ENCODE measurements around the gene SCO1. TPM values are rescaled to one million over a fixed set of nuclear protein-coding genes. Genes with fewer than 3 reads are reported as not detected.
"Not testable (repeated sequence)": the region's sequence is repeated elsewhere in the genome, so short reads cannot be mapped to it uniquely, and the experiment has no call there.

The SCO1 gene
- total and polyA plus RNA-seq, 2 donors (not counting 1 experiment from before 2014, with no cell fraction given): 16.7 to 56.6 TPM

GRCh38 chr17:10733666-10734065, 36.3 kb upstream of the SCO1 start:
- Histone ChIP-seq H3K4me3 (replicated peaks in 1 of 4; ENCODE audit: control extremely low read depth in 1 of 4, insufficient read depth in 1 of 4, low read depth in 3 of 4, low read length in 4 of 4) (no peak overlapping the region), H3K27me3 (ENCODE audit: control insufficient read depth, insufficient read depth, low read length) (no peaks in the 10 kb centered on the region), H3K36me3 (ENCODE audit: control insufficient read depth, insufficient read depth, low read length) (no peaks in the 10 kb centered on the region), H3K27ac (ENCODE audit: insufficient read depth, low read length) (no peak overlapping the region), H3K4me2 (ENCODE audit: extremely low read depth, insufficient read depth, low read length) (no peak overlapping the region), H3K79me2 (ENCODE audit: control insufficient read depth, insufficient read depth, low read length) (no peaks in the 10 kb centered on the region), H2AFZ (ENCODE audit: low read length) (no peak overlapping the region), H3K4me1 (ENCODE audit: control insufficient read depth, extremely low read depth, insufficient read depth, low read length) (no peaks in the 10 kb centered on the region), H3K9me3 (ENCODE audit: control insufficient read depth, insufficient read depth, low read depth, low read length) (no peaks in the 10 kb centered on the region), H4K20me1 (ENCODE audit: control insufficient read depth, extremely low read depth, insufficient read depth, low read length) (no peaks in the 10 kb centered on the region), H3K9ac (ENCODE audit: insufficient read depth, low read length) (no peak overlapping the region)
- DNase-seq (ENCODE audit: low read depth in 2 of 2): no peak
- TF ChIP-seq EZH2 (IDR thresholded peaks at IDR 0.05; ENCODE audit: low read length, missing control alignments): no peak
- no peak for TF ChIP-seq CTCF (conservative IDR thresholded peaks at IDR 0.05 in 1 of 2, IDR thresholded peaks at IDR 0.05 in 1 of 2; ENCODE audit: low read depth in 1 of 2, low read length in 2 of 2)

- H2AFZ ChIP-seq (ENCODE audit: low read length); H3K79me2 ChIP-seq (ENCODE audit: control insufficient read depth, insufficient read depth, low read length); H3K4me1 ChIP-seq (ENCODE audit: control insufficient read depth, extremely low read depth, insufficient read depth, low read length); H3K9ac ChIP-seq (ENCODE audit: insufficient read depth, low read length); H3K9me3 ChIP-seq (ENCODE audit: control insufficient read depth, insufficient read depth, low read depth, low read length); DNase-seq (ENCODE audit: low read depth in 2 of 2); H3K4me2 ChIP-seq (ENCODE audit: extremely low read depth, insufficient read depth, low read length); H3K27ac ChIP-seq (ENCODE audit: insufficient read depth, low read length); H4K20me1 ChIP-seq (ENCODE audit: control insufficient read depth, extremely low read depth, insufficient read depth, low read length); H3K4me3 ChIP-seq (replicated peaks in 1 of 4; ENCODE audit: control extremely low read depth in 1 of 4, insufficient read depth in 1 of 4, low read depth in 3 of 4, low read length in 4 of 4); H3K36me3 ChIP-seq (ENCODE audit: control insufficient read depth, insufficient read depth, low read length); H3K27me3 ChIP-seq (ENCODE audit: control insufficient read depth, insufficient read depth, low read length): not testable (repeated sequence)
Measured at GRCh38 chr17:10732121-10732520, 34.8 kb upstream of the SCO1 start.

GRCh38 chr17:10731408-10731879, 34.1 kb upstream of the SCO1 start:
- H3K9ac ChIP-seq (ENCODE audit: insufficient read depth, low read length): no peak overlapping the region
- no peak for DNase-seq (ENCODE audit: low read depth in 2 of 2)
- TF ChIP-seq CTCF (conservative IDR thresholded peaks at IDR 0.05 in 1 of 2, IDR thresholded peaks at IDR 0.05 in 1 of 2; ENCODE audit: low read depth in 1 of 2, low read length in 2 of 2): no peak
- TF ChIP-seq EZH2 (IDR thresholded peaks at IDR 0.05; ENCODE audit: low read length, missing control alignments): no peak
- no peaks in the 10 kb centered on the region for H3K79me2 ChIP-seq (ENCODE audit: control insufficient read depth, insufficient read depth, low read length)
- H3K36me3 ChIP-seq (ENCODE audit: control insufficient read depth, insufficient read depth, low read length): no peaks in the 10 kb centered on the region
- no peak overlapping the region for H3K27ac ChIP-seq (ENCODE audit: insufficient read depth, low read length)
- no peaks in the 10 kb centered on the region for H3K27me3 ChIP-seq (ENCODE audit: control insufficient read depth, insufficient read depth, low read length)
- H2AFZ ChIP-seq (ENCODE audit: low read length): no peak overlapping the region
- no peaks in the 10 kb centered on the region for H4K20me1 ChIP-seq (ENCODE audit: control insufficient read depth, extremely low read depth, insufficient read depth, low read length)
- H3K4me1 ChIP-seq (ENCODE audit: control insufficient read depth, extremely low read depth, insufficient read depth, low read length): no peaks in the 10 kb centered on the region
- H3K4me2 ChIP-seq (ENCODE audit: extremely low read depth, insufficient read depth, low read length): no peak overlapping the region
- no peaks in the 10 kb centered on the region for H3K9me3 ChIP-seq (ENCODE audit: control insufficient read depth, insufficient read depth, low read depth, low read length)
- no peak overlapping the region for H3K4me3 ChIP-seq (replicated peaks in 1 of 4; ENCODE audit: control extremely low read depth in 1 of 4, insufficient read depth in 1 of 4, low read depth in 3 of 4, low read length in 4 of 4)

- not testable (repeated sequence) for H3K36me3 ChIP-seq (ENCODE audit: control insufficient read depth, insufficient read depth, low read length); H3K27me3 ChIP-seq (ENCODE audit: control insufficient read depth, insufficient read depth, low read length); H3K4me1 ChIP-seq (ENCODE audit: control insufficient read depth, extremely low read depth, insufficient read depth, low read length); DNase-seq (ENCODE audit: low read depth in 2 of 2); H3K9me3 ChIP-seq (ENCODE audit: control insufficient read depth, insufficient read depth, low read depth, low read length); H4K20me1 ChIP-seq (ENCODE audit: control insufficient read depth, extremely low read depth, insufficient read depth, low read length); H3K79me2 ChIP-seq (ENCODE audit: control insufficient read depth, insufficient read depth, low read length)
- H3K4me2 ChIP-seq (ENCODE audit: extremely low read depth, insufficient read depth, low read length): peak overlapping the region; percentile 69
- peak overlapping the region; percentile 78 for H2AFZ ChIP-seq (ENCODE audit: low read length)
- peak overlapping the region; percentile 62 for H3K27ac ChIP-seq (ENCODE audit: insufficient read depth, low read length)
- peak overlapping the region; percentile 65 to 77 (median 70) for H3K4me3 ChIP-seq (replicated peaks in 1 of 4; ENCODE audit: control extremely low read depth in 1 of 4, insufficient read depth in 1 of 4, low read depth in 3 of 4, low read length in 4 of 4)
- H3K9ac ChIP-seq (ENCODE audit: insufficient read depth, low read length): peak overlapping the region; percentile 71
Measured at GRCh38 chr17:10730247-10730646, 32.9 kb upstream of the SCO1 start.

All from fibroblast of lung (primary cell).